Body of pancreas (tissue), 4 donors: Measurements from ENCODE around the gene ROBO1.

Experiments
- POLR2A ChIP-seq, 3 donors: fragments of 450-650 bp; IDR thresholded peaks; one replicate each; pipeline ENCODE4 v1.6.1; 2016; ENCODE audit warnings: antibody characterized with exemption in 3 of 3, mild to moderate bottlenecking in 2 of 3
- TF ChIP-seq, protein P1 (sequence below), 7 experiments: fragments of 450-650 bp in 4 of 7; fragments of 200-600 bp in 3 of 7; sonication (generic) in 3 of 7; IDR thresholded peaks; one replicate each; pipeline ENCODE4 v1.5.1; 2016 to 2019; ENCODE audit warnings: antibody characterized with exemption in 7 of 7

GRCh38 chr3:79217096-79217495 is 550.7 kb downstream of the ROBO1 start:
- TF ChIP-seq, protein P1, sequence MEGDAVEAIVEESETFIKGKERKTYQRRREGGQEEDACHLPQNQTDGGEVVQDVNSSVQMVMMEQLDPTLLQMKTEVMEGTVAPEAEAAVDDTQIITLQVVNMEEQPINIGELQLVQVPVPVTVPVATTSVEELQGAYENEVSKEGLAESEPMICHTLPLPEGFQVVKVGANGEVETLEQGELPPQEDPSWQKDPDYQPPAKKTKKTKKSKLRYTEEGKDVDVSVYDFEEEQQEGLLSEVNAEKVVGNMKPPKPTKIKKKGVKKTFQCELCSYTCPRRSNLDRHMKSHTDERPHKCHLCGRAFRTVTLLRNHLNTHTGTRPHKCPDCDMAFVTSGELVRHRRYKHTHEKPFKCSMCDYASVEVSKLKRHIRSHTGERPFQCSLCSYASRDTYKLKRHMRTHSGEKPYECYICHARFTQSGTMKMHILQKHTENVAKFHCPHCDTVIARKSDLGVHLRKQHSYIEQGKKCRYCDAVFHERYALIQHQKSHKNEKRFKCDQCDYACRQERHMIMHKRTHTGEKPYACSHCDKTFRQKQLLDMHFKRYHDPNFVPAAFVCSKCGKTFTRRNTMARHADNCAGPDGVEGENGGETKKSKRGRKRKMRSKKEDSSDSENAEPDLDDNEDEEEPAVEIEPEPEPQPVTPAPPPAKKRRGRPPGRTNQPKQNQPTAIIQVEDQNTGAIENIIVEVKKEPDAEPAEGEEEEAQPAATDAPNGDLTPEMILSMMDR (IDR thresholded peaks at IDR 0.05) = no peak
- TF ChIP-seq POLR2A (IDR thresholded peaks at IDR 0.05) = no peak
